Loucy (cell line): ENCODE results near the gene FIBCD1.

Experiments used
- H2AFZ ChIP-seq: fragments of 200-600 bp; sonication (generic); 2 replicates; pipeline ENCODE4 v1.6.0; 2016; ENCODE audit warnings: antibody characterized with exemption, mild to moderate bottlenecking, low read length, moderate library complexity
- H3F3A ChIP-seq: fragments of 200-600 bp; 2 replicates; pipeline ENCODE4 v1.6.0; 2016; ENCODE audit warnings: antibody characterized with exemption, low read depth, mild to moderate bottlenecking
- H3K27me3 ChIP-seq: fragments of 200-600 bp; sonication (generic); 2 replicates; pipeline ENCODE4 v1.6.1; 2014; ENCODE audit warnings: low read length, mild to moderate bottlenecking; ENCODE audit not compliant: insufficient read depth, poor library complexity, severe bottlenecking
- H3K36me3 ChIP-seq: fragments of 200-600 bp; sonication (generic); 2 replicates; pipeline ENCODE4 v1.6.1; 2016; ENCODE audit warnings: low read length; ENCODE audit not compliant: insufficient read depth
- H3K4me1 ChIP-seq: fragments of 200-600 bp; sonication (generic); 2 replicates; pipeline ENCODE4 v1.5.1; 2014; ENCODE audit warnings: low read length, mild to moderate bottlenecking; ENCODE audit not compliant: insufficient read depth, poor library complexity, severe bottlenecking
- H3K4me2 ChIP-seq: fragments of 200-600 bp; sonication (generic); 2 replicates; pipeline ENCODE4 v1.6.0; 2014; ENCODE audit warnings: antibody characterized with exemption, low read length, low read depth, mild to moderate bottlenecking; ENCODE audit not compliant: poor library complexity, severe bottlenecking
- H3K4me3 ChIP-seq: fragments of 200-600 bp; sonication (generic); 2 replicates; pipeline ENCODE4 v1.5.1; 2014; ENCODE audit warnings: low read length, mild to moderate bottlenecking, mixed read lengths; ENCODE audit not compliant: poor library complexity, severe bottlenecking
- H3K79me2 ChIP-seq: fragments of 200-600 bp; sonication (generic); 2 replicates; pipeline ENCODE4 v1.6.1; 2014; ENCODE audit warnings: low read length; ENCODE audit not compliant: insufficient read depth
- H3K9ac ChIP-seq: fragments of 200-600 bp; sonication (generic); 2 replicates; pipeline ENCODE4 v1.6.0; 2014; ENCODE audit warnings: mild to moderate bottlenecking, low read depth, low read length, moderate library complexity; ENCODE audit not compliant: poor library complexity, severe bottlenecking
- H3K9me2 ChIP-seq: fragments of 200-600 bp; sonication (generic); replicated peaks from 2 replicates; pipeline ENCODE4 v1.6.1; 2016; ENCODE audit warnings: low read depth, low read length, mixed read lengths
- H3K9me3 ChIP-seq: fragments of 200-600 bp; sonication (generic); 2 replicates; pipeline ENCODE4 v1.6.1; 2014; ENCODE audit warnings: mild to moderate bottlenecking, antibody characterized with exemption, low read length, low read depth; ENCODE audit not compliant: insufficient read depth
- H4K20me1 ChIP-seq: fragments of 200-600 bp; sonication (generic); 2 replicates; pipeline ENCODE4 v1.6.0; 2014; ENCODE audit warnings: antibody characterized with exemption, low read length, mild to moderate bottlenecking; ENCODE audit not compliant: insufficient read depth, poor library complexity, severe bottlenecking
- EZH2phosphoT487 ChIP-seq: fragments of 200-600 bp; IDR thresholded peaks from 2 replicates; pipeline ENCODE4 v1.6.1; 2018; ENCODE audit warnings: antibody characterized with exemption, mild to moderate bottlenecking, moderate library complexity, borderline replicate concordance
- TF ChIP-seq, protein P1 (sequence below): fragments of 200-600 bp; sonication (generic); conservative IDR thresholded peaks from 2 replicates; pipeline ENCODE4 v1.5.1; 2014; ENCODE audit warnings: mild to moderate bottlenecking, antibody characterized with exemption, low read length

Gene FIBCD1

DNA sequence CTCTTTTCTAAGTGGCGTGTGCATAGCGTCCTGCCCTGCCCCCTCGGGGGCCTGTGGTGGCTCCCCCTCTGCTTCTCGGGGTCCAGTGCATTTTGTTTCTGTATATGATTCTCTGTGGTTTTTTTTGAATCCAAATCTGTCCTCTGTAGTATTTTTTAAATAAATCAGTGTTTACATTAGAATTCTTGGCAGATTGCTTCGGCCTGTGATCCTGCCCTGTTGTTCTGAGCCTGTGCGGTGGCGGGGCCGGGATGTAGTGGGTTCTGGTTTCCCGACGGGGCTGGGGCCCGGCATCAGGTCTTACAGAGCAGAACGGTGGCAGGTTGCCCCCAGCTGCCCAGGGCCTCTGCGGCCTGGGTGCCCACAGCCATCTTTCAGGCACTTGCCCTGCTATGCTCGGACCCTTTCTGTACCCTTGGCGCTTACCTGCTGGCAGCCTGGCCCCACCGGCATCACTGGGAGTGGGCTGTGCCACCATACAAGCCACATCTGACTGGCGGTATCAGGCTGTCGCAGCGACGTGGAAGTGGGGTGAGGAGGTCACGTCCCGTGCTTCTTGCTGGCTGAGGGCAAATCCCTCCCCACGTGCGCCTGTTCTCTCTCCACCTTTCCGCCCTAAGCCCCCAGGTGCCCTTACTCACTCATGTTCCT is 51.4 kb downstream of the FIBCD1 start:
- H3K9me2 ChIP-seq, result no peaks in the 10 kb centered on the region
- no peaks in the 10 kb centered on the region for H3K9me3 ChIP-seq
- no peaks in the 10 kb centered on the region for H3K27me3 ChIP-seq
- no peak overlapping the region for H3K9ac ChIP-seq
- H3K79me2 ChIP-seq, result no peaks in the 10 kb centered on the region
- no peak overlapping the region for H3K4me2 ChIP-seq
- no peak overlapping the region for H2AFZ ChIP-seq
- no peak for TF ChIP-seq EZH2phosphoT487
- TF ChIP-seq, protein P1, sequence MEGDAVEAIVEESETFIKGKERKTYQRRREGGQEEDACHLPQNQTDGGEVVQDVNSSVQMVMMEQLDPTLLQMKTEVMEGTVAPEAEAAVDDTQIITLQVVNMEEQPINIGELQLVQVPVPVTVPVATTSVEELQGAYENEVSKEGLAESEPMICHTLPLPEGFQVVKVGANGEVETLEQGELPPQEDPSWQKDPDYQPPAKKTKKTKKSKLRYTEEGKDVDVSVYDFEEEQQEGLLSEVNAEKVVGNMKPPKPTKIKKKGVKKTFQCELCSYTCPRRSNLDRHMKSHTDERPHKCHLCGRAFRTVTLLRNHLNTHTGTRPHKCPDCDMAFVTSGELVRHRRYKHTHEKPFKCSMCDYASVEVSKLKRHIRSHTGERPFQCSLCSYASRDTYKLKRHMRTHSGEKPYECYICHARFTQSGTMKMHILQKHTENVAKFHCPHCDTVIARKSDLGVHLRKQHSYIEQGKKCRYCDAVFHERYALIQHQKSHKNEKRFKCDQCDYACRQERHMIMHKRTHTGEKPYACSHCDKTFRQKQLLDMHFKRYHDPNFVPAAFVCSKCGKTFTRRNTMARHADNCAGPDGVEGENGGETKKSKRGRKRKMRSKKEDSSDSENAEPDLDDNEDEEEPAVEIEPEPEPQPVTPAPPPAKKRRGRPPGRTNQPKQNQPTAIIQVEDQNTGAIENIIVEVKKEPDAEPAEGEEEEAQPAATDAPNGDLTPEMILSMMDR, result no peak
- H3K4me1 ChIP-seq, result no peaks in the 10 kb centered on the region
- no peaks in the 10 kb centered on the region for H4K20me1 ChIP-seq
- H3F3A ChIP-seq, result no peaks in the 10 kb centered on the region
- H3K36me3 ChIP-seq, result peaks cover 15% of the 10 kb centered on the region; the same call in 1 of the 2 replicates
- H3K4me3 ChIP-seq, result no peak overlapping the region

DNA sequence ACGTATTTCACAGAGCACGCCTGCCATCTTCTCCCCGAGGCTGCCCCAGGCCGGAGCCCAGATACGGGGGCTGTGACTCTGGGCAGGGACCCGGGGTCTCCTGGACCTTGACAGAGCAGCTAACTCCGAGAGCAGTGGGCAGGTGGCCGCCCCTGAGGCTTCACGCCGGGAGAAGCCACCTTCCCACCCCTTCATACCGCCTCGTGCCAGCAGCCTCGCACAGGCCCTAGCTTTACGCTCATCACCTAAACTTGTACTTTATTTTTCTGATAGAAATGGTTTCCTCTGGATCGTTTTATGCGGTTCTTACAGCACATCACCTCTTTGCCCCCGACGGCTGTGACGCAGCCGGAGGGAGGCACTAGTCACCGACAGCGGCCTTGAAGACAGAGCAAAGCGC is 52.1 kb downstream of the FIBCD1 start:
- Histone ChIP-seq H3K4me1 (no peaks in the 10 kb centered on the region), H3K9ac (no peak overlapping the region), H3F3A (no peaks in the 10 kb centered on the region), H3K9me2 (no peaks in the 10 kb centered on the region), H3K27me3 (no peaks in the 10 kb centered on the region), H4K20me1 (no peaks in the 10 kb centered on the region), H3K79me2 (no peaks in the 10 kb centered on the region), H3K9me3 (no peaks in the 10 kb centered on the region), H3K4me3 (no peak overlapping the region), H2AFZ (no peak overlapping the region), H3K36me3 (peaks cover 16% of the 10 kb centered on the region; the same call in 1 of the 2 replicates), H3K4me2 (no peak overlapping the region)
- TF ChIP-seq EZH2phosphoT487, result no peak

DNA sequence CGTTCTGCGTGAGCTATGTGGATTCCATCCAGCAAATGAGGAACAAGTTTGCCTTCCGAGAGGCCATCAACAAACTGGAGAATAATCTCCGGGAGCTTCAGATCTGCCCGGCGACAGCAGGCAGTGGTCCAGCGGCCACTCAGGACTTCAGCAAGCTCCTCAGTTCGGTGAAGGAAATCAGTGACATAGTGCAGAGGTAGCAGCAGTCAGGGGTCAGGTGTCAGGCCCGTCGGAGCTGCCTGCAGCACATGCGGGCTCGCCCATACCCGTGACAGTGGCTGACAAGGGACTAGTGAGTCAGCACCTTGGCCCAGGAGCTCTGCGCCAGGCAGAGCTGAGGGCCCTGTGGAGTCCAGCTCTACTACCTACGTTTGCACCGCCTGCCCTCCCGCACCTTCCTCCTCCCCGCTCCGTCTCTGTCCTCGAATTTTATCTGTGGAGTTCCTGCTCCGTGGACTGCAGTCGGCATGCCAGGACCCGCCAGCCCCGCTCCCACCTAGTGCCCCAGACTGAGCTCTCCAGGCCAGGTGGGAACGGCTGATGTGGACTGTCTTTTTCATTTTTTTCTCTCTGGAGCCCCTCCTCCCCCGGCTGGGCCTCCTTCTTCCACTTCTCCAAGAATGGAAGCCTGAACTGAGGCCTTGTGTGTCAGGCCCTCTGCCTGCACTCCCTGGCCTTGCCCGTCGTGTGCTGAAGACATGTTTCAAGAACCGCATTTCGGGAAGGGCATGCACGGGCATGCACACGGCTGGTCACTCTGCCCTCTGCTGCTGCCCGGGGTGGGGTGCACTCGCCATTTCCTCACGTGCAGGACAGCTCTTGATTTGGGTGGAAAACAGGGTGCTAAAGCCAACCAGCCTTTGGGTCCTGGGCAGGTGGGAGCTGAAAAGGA is 53.3 kb downstream of the FIBCD1 start:
- H3K9ac ChIP-seq, result no peak overlapping the region
- TF ChIP-seq EZH2phosphoT487, result no peak
- TF ChIP-seq, protein P1, result no peak
- no peaks in the 10 kb centered on the region for H4K20me1 ChIP-seq
- H3F3A ChIP-seq, result no peaks in the 10 kb centered on the region
- H3K9me2 ChIP-seq, result no peaks in the 10 kb centered on the region
- H3K4me2 ChIP-seq, result no peak overlapping the region
- H2AFZ ChIP-seq, result no peak overlapping the region
- H3K27me3 ChIP-seq, result no peaks in the 10 kb centered on the region
- H3K9me3 ChIP-seq, result no peaks in the 10 kb centered on the region
- no peaks in the 10 kb centered on the region for H3K79me2 ChIP-seq
- no peak overlapping the region for H3K4me3 ChIP-seq
- peaks cover 29% of the 10 kb centered on the region; the same call in 1 of the 2 replicates for H3K36me3 ChIP-seq
- H3K4me1 ChIP-seq, result no peaks in the 10 kb centered on the region
